GM21360 (cell line): ENCODE measurements around the gene PKNOX1.
"Not testable (repeated sequence)": the region's sequence is repeated elsewhere in the genome, so short reads cannot be mapped to it uniquely, and the experiment has no call there.

Source experiments
- ATAC-seq: cut with Tn5 transposase; IDR thresholded peaks from one replicate; pipeline ENCODE4 v1.9.1; 2021; ENCODE audit warnings: mild to moderate bottlenecking, moderate library complexity; ENCODE audit not compliant: unreplicated experiment

The PKNOX1 gene

DNA sequence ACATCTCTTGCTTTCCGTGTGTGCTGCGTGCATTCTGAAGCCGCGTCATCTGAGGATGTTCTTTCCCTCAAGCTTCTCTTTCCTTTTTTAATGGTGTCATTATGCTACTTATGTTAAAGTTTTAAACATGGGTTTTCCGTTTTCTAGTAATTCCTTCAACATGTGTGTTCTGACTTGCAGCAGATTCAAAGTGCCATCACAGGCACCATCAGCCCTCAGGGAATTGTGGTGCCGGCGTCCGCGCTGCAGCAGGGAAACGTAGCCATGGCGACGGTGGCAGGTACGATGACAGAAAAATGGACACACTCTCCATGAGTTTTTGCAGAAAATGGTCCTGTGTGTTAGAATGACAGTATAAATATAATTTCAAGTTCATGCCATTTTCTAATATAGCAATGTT, 42.4 kb downstream of the PKNOX1 start:
- no peak for ATAC-seq

DNA sequence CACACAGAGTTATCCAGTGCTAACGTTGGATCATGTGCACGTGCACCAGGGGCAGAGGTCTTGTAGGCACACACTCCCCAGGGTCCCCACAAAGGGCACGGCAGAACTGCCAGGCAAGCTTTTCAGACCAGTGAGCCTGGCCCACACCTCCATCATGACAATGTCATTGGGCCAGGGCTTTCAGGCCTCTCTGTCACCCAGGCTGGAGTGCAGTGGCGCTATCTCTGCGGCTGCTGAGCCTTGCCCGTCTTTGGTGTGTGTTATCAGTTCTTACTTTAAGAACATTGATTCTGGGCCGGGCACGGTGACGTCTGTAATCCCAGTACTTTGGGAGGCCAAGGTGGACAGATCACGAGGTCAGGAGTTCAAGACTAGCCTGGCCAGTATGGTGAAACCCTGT, 44.2 kb downstream of the PKNOX1 start:
- ATAC-seq, result no peak

DNA sequence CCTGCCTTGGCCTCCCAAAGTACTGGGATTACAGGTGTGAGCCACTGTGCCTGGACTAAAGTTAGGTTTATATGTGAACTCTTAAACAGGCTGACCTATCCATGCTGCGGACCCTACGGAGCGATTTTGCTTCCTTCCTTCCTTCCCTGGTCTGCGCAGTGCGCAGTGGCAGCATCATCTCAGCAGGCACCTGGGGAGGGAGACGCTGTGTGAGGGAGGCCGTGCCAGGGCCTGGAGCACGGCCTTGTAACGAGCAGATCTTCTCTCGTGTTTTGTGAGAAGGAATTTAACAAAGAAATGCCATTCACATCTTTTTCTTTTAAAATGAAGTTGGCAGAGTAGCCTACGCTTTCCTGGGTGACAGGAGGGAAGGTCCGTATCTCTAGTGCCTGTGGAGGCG, 45.8 kb downstream of the PKNOX1 start:
- no peak for ATAC-seq

DNA sequence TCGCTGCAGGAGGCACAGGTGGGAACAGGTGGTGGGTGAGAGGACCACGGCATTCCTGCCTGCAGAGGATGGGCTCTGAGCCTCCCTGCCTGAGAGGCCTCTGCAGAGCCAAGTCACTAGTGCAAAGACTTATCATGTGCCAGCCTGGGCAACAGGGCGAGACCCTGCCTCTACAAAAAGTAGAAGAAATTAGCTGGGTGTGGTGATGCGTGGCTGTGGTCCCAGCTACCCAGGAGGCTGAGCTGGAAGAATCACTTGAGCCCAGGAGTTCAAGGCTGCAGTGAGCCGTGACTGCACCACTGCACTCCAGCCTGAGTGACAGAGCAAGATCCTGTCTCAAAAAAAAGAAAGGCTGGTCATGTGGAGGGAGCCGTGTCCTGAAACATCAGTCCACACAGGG, 46.4 kb downstream of the PKNOX1 start:
- no peak for ATAC-seq

DNA sequence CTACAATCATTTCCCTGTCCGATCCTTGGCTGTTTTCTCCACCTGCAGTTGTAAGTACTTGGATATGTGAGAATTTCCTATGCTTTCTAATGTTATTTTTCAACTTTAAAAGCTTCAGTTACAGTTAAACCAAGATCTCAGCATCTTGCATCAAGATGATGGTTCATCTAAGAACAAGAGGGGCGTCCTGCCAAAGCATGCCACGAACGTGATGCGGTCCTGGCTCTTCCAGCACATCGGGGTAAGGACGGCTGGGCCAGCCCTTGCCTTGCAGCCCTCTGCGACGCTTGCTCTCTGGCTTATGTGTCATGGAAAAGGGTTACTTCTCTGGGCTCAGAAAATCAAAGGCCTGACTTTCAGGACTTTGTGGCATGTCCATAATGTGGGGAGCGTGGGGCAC, 46.8 kb downstream of the PKNOX1 start:
- ATAC-seq, result no peak

DNA sequence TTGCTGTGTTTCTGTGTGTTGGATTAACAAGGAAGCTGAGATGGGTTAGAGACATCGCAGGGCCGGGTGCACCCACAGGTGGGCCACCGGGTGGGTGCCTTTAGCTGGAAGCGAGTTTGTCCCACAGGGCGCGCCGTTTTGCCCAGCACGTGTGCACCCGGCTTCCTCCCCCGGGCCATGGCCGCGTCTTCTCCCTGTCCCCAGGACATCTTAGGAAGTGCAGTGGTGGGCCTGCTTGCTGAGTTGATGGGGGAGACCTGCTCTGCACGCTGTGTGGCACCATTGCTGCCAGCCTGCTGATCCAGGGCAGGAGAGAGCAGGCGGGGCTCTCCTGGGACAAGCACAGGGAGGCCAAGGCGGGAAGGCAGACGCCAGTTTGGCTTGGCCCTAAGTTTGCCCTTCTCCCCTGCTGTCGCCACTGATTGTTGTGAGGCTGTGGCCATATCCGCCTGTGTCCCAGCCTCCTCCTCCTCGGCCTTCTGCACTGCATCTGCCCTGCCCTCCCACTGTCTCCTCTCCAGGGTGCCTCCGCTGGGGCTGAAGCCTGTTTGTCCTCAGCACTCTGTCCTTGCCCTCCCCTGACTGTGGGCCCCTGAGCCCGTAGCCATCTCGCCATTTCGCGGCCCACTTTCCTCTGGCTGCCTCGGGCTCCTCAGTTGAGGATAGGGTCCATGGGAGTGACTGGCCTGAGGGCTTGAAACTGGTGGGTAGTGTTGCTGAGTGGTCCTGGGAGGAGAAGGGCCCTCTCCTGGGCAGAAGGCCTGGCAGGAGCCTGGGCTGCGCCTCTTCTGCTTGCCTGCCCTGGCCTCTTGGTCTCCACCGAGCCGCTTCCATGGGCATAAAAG, 47.6 kb downstream of the PKNOX1 start:
- no peak for ATAC-seq

DNA sequence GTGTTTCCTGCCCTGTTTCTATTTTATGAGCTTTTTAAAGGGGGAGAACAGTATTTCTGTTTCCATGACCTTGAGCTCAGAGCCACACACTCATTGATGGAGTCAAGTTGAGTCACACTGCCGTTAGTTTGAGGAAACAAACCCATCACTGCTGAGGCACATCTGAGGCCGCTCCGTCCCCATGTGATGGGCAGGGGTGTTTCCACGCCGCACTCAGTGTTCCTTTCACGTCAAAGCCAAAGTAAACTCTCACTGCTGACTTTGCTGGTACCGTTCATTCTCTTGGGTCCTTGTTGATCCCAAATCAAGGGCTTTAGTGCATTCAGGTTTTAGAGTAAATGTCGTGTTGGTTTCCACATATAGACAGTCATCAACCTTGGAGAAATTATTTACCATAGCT, 48.8 kb downstream of the PKNOX1 start:
- ATAC-seq, result no peak

DNA sequence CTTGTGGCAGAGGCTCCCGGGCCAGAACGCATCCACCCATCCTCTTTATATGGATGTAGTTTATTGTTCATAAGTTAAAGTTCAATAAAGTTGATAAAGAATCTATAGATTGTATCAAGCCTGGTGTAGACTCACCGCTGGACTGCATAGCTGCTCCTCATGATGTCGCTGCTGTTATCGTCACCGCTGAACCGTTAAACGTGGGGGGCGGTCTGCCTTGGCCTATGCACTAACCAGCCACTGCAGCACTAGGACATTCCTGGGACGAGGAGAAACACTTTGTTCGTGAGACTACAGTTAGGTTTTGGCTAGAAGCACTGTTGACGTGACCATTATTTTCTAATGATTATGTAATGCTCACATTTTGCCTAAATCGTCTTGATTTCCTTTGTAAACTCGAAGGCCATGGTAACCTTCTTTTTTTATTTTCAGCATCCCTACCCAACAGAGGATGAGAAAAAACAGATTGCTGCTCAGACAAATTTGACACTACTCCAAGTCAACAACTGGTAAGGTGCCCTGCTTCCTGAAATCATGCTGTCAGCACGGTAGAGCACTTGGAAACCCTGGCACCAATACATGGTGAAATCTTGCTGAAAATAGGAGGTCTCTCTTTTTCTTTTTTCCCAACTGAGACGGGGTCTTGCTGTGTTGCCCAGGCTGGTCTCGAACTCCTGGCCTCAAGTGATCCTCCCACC, 50.2 kb downstream of the PKNOX1 start:
- no peak for ATAC-seq

DNA sequence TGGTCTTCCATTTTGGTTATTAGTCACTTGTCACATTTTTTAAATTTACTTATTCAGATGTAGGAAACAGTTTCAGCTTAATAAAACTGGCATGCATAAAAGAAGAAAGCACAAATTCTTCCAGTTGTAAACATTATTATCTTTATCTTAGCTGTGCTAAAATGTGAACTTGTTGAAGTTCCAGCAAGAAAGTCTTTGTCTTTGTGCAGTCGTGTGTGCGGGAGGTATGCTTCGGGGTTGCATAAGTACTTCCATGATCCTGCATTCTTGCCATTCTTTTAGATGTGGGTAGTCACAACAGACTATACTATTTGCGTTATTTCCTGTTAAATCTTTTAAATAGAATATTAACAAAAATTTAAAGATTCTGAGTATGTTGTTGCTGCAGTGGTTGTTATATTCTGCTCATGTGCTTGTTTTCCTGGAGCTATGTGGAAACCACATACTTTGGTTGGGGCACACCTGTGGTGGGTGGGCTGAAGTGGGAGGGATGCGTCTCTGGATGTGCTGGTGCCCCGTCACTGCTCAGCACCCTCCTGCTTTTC, 51.3 kb downstream of the PKNOX1 start:
- ATAC-seq, result no peak

DNA sequence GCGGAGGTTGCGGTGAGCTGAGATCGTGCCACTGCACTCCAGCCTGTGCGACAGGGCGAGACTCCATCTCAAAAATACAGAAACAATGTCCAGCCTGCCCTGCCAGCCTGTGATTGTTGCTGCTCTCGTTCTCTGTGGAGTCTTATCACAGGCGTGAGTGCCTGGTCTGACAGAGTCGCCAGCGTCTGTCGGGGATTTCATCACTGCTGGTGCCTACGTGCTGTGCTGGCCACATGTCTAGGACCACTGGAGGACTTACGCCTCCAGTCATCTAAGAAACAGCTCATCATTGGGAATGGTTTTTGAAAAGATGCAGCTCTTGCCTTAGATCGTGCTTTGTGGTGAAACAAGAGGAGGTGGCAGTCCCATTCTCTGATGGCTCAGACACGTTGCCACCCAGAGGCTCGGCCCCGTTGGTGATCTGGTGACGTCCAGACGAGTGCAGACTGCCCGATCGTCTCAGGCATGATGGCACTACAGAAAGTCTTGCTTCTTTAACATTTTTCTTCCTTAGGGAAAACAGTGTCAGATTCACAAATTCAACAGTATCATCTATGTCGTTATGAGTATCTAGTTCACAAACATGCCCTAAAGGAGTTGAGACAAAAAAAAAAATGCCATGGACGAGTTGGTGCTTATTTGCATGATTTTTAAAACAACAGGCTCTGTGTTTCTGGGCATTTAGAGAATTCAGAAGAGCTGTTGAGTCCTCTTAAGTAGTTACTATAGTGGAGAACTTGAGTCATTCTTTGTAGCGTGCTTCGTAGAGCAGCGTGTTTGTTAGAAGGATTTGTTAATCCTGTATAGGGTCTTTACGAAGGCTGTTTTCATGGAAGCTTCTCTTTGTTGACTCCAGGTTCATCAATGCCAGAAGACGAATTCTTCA, 53.7 kb downstream of the PKNOX1 start:
- no peak for ATAC-seq

DNA sequence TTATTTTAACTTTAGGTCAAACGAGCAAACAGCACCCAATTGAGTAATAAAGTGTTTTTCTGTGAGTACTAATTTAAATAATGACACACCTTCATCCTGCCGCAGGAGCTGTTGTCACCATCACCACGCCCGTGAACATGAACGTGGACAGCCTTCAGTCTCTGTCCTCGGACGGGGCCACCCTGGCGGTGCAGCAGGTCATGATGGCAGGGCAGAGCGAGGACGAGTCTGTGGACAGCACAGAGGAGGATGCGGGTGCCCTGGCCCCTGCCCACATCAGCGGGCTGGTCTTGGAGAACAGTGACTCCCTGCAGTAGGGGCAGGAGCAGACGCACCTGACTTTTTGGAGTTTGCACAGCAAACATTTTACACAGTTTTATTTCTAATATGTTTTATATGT, 55.4 kb downstream of the PKNOX1 start:
- no peak for ATAC-seq

DNA sequence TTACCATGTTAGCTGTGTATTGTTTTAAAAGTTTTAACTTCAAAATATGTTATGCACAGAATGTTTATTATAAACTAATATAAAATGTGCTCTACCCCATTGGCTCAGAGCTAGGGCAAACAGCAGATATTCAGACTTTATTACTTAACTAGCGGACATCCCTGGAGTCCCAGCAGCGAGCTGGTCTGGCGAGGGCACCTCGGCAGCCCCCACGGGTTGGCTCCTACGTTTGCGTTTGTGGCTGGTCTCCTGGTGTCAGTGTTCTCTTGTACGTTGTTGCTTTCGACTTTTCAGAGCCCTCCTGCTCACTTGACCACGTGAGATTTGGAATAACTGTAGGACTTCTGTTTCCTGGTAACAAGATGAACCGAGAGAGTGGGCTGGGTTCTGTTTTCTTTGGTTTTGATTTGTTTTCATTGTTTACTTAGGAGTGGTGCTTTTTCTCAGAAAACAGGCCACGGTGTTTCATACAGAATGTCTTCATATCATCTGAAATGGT, 56.8 kb downstream of the PKNOX1 start:
- ATAC-seq, result no peak

DNA sequence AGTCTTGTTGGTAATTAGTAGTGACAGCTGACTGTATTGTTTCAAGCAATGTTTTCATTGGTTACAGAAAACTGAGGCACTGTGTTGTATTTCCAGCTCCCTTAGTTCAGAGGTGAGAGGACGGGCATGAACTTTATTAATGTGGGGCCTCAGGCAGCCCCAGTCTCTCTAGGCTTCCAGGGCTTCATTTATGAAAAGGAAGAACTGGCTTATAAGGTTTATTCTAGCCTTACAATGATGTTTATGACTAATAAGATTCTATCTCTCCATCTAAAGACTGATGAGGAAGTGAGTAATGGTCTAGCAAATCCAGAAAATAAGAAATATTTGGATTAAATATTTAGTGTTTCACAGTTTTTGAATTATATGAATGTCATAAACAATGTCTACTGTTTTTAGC, 59.7 kb downstream of the PKNOX1 start:
- no peak for ATAC-seq

DNA sequence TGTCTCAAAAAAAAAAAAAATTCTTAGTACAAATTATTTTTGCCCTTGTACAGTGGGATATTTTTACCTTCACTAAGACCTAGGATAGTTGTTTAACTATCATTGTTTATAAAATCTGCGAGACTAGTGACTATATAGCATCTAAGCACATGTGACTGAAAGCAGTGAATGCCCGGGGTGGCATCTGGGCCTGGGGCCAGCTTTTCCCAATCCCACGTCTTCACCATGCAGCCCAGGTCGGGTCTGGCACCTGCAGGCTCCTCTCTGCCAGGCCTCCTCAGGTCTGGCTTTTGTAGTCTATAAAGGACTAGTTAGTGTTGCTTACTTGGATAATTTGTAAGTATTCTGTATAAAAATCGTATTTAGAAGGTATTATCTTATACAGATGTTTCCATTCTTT, 60.5 kb downstream of the PKNOX1 start:
- no peak for ATAC-seq

DNA sequence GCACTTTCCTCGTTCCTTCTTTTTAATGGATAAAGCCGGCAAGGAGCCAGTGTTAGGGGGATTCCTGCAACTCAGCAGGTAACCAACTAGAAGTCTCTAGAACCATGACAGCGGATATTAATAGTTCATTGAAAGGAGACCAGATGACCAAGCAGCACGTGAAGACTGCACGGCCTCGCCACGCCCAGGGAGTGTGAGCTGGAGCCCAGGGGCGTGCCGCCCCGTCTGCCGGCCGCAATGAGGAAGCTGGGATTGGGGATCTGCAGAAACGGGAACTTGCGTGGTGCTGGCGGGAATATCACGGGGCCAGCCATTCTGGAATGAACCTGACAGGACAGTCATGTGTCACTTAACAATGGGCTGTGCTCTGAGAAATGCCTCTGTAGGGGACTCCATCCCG, 62.5 kb downstream of the PKNOX1 start:
- not testable (repeated sequence) for ATAC-seq

DNA sequence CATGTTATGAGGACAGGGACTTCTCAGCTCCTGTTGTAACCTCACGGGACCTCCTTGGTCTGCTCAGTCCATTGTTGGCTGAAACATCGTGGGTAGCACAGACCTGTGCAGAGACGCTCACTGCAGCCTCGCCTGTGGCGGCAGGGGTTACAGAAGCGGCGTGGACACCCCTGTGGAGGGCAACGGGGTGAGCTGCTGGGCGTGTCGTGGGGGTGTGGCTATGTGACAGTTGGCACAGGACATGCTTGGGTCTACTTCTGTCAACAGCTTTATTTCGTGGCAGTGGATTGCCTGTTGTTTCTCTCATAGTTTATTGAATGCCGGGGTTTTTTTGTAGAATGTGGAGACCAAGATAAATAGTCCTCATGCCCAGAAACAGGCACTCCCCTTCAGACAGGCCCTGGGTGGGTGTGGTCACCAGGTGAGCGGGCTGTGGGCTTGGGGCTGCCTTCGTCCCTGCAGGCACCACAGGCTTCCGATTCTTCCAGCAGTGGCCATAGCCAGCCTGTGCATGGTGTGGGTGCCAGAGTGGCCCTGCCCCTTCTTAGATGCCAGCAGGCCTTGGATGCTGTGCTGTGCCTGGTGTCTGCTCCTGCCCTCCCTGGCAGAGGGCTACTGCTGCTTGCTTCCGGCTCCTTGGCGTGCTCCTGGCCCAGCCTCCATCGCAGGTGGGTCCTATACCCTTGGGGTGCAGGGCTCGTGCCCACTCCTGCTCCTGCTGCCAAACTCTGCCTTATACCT, 63.7 kb downstream of the PKNOX1 start:
- ATAC-seq, result not testable (repeated sequence)

DNA sequence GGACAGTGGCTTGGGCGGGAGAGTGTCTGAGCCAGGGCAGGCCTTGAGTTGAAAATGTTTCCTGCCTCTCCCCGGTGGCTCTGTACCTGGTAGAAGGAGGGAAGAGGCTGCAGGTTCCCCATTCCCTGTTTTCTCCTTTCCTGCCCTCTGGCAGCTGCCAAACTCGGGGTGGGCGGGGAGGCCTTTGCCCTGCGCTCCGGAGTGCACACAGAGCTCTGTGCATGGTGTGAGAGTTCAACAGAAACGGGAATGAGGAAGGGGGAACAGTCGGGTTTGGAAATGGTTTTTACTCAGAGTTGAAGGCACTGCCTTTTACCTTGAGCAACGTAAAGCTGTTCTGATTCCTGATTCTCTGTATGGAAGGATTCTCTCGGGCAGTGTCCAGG, 64.3 kb downstream of the PKNOX1 start:
- not testable (repeated sequence) for ATAC-seq

DNA sequence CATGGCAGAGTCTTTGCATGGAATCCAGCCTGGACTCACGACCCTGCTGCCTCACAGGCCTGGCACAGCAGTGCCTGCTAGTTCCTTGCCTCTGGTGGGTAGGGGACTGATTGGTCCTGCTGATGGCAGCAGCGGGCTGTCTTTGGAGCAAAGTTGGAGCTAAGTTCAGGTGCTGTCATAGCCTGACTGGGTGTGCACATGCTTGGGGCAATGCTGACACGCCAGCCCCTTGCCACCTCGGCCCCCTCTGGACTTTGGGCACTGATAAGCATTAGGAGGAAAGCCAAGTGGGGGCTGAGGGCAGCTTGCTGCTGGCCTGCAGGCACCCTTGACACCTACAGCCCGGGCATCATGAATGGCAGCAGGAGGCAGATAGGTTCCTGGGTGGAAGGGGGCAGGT, 67.8 kb downstream of the PKNOX1 start:
- not testable (repeated sequence) for ATAC-seq

DNA sequence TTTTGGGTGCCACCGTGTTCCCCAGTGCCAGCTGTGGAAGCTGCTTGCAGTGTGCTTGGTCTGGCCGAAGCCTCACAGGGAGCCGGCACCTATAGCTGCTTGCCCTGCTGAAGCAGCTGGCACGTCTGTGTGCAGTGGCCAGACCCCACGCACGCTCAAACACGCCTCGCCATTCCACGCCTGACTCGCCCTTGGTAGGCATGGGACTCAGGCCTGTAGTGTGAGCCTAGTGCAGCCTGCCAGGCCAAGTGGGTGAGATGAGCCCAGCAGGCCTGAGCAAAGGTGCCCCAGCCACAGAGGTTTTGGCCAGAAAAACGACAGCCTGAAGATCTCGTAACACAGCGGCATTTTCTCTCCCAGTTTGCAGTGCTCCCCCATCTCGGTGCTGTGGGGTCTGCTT, 68.9 kb downstream of the PKNOX1 start:
- ATAC-seq, result not testable (repeated sequence)

DNA sequence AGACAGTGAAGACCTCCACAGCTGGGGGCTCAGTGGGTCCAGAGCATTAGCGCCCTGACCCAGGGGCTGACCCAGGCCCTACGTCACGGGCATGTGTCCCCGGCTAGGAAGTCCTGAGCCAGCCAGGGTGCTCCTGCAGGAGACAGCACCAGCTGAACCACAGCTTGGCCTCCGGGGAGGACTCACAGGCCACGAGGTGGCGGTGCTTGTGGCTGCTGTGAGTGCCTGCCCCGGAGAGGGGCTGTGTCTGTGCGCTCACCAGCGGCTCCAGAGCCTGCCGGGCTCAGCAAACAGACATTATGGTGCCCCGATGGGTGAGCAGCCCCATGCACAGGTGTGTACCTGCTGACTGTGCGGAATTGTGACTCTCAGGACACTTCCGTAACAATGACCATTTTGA, 70.2 kb downstream of the PKNOX1 start:
- not testable (repeated sequence) for ATAC-seq
